ENCODE data around the gene OR4S2.

The OR4S2 gene, protein sequence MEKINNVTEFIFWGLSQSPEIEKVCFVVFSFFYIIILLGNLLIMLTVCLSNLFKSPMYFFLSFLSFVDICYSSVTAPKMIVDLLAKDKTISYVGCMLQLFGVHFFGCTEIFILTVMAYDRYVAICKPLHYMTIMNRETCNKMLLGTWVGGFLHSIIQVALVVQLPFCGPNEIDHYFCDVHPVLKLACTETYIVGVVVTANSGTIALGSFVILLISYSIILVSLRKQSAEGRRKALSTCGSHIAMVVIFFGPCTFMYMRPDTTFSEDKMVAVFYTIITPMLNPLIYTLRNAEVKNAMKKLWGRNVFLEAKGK

DNA sequence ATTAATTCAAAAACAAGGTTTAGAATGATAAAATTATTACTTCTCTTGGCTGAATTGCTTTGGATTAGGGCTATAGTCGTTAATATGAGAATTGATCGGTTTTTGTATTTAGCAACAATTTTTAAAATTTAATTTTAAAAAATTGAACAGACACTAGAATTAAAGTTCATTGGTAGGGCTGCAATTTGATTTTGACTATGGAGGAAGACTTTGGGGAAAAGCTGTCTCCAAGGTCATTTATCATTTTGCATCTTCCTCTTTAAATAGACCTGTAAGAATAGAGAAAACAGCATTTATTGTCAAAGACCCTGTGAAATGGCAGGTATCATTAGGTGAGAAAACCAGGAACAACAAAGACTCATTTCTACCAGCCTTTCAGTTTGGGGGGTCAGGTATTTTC, at the start of gene OR4S2:
TSS of gene OR4S2 (plus strand) at position 301 of the 400 bp plus-strand sequence. CDS start 2,577 bp downstream, outside the sequence.
- no peak for DNase-seq

DNA sequence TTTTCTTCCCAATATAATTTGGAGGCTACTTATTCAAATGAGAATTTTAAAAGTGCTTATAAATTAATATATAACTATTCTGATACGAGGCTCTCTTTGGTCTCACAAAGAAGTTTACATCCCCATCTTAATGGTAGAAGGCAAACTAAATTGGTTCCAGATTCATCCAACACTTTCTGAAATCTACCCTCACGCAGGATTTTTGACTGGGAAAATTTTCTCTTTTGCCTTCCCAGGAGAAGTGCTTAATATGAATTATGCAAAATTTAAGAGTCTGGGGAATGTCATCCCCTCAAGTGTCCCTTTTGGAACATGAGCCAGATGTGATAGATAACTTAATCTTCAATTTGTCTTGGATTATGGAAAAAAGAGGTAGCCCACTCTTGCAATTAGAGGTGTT, 40.6 kb upstream of the OR4S2 start, which contains the start of gene OR4C11:
TSS of gene OR4C11 (minus strand) at position 101 of the 400 bp plus-strand sequence. CDS start 3,272 bp downstream, outside the sequence.
- no peak for DNase-seq

DNA sequence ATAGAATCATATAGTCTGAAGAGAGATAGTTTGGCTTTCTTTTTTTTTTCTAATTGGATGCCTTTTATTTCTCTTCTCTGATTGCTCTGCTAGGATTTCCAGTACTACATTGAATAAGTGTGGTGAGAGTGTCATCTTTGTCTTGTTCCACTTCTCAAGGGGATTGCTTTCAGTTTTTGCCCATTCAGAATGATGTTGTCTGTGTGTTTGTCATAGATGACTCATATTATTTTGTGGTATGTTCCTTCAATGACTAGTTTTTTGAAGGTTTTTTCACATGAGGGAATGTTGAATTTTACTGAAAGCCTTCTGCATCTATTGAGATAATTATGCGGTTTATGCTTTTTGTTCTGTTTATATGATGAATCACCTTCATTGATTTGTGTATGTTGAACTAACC, 23.6 kb upstream of the OR4S2 start:
- DNase-seq: no peak

DNA sequence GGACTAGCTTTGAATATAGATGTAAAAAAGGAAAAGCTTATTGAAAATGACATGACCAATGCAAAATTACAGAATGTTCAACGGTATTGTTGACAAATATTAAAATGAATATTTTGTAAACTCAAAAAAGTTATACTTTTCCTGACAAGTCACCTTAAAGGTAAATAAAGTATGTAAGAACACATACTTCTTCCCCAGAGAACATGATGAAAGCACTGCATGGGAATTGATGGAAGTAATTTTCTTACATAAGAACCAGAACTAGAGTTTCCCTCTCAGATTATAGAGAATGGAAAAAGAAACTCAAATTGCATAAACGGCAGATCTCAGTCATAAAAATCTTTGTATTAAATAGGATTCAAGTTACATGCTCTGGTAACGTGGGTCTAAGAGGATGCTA, 13.3 kb upstream of the OR4S2 start, which contains the start of gene OR4P4:
TSS of gene OR4P4 (plus strand) at position 301 of the 400 bp plus-strand sequence.
- DNase-seq: no peak

DNA sequence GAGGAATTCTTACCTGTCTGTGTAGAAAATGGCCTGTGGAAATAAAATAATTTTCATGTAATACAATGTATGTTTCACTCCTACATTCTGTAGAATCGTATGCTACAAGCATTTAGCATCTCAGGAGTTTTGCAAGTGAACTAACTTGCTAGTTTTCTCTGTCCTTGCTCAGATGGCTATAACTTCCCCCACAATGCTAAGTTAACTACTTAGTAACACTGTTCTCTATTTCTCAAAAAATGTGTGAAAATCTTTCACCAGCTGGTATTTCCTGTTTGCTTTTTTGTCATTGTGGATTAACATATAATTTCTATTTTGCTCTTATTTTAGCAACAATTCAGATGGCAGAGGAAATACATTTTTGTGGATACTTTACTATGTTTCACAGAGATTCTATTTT, 4.4 kb downstream of the OR4S2 start:
- DNase-seq: no peak

DNA sequence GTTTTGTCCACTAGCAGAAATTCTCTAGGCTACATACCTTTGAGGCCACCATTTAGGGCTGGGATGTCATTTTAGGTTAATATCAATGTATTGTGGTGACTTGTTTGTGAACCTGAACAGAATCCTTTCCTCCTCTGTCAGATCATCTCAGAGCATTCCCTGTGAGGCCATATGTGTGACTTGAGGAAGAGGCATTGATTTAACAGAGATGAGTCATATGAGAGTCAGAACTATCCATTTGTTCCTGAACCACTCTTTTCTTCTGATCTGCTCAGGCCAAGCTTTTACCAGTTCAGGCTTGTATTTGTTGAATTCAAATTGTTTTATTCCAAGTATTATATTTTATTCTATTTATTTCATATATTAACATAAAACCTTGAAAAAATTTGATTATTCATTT, 7.0 kb downstream of the OR4S2 start:
- no peak for DNase-seq

DNA sequence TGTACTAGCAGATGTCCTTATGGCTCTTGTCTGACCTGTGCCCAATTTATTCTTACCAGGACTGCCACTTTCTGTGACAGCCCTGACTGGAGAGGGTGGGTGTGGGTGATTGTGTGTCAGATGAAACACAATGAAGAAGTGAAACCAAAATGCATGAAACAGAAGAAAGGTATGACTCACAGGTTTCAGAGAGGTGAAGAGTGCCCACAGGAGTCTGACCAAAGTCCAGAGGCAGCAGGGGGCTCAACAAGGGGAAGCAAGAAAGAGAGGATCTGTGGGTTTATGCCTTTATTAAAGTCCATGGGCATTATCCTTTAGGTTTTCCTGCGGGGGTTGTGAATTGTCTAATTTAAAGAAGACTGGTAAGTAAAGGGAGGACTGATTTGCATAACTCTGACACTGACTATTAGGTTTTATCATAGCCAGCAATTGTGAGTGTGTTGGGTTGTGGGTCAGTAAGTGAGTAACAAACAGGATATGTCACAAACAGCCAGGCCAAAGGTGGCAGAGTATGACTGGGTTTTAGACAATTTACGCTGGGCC, 10.0 kb downstream of the OR4S2 start:
- no peak for DNase-seq

DNA sequence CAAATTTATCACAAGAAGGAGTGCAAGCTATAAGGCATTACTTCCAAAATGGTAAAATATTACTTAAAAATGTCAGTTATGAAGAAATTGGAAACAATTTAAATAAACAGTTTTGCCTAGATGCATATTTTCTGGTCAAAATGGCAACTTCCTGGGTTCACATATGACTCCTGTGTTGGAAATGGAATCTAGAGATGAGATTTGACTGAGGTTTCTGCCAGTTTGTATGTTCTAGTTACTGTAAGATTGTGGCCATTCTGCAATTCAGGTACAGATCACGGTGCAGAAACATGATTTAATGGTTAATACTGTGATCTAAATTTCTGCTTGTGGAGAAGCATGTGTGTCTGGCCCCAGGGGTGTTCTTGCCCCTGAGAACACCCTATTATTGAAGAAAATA, 10.5 kb downstream of the OR4S2 start:
- no peak for DNase-seq

DNA sequence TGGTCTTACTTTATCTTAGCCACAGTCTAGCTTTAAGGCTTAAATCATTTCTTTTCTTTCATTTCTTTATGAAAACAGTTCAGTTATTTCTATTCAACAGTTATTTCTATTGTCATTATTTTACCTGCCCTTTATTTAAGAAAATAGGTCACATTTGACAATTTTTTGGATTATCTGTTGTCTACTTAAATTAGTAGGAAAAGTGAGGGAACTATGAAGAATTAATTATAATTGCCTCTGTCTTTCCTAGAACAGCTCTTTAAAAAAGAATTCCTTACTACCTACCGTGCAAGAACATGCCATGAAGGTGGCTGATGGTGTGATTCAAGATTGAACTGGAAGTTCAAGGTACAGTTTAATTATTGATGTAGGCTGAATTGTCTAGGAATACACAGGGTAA, 13.8 kb downstream of the OR4S2 start, which contains the start of gene OR4C6:
TSS of gene OR4C6 (plus strand) at position 301 of the 400 bp plus-strand sequence. CDS start 2,966 bp downstream, outside the sequence.
- DNase-seq: no peak

DNA sequence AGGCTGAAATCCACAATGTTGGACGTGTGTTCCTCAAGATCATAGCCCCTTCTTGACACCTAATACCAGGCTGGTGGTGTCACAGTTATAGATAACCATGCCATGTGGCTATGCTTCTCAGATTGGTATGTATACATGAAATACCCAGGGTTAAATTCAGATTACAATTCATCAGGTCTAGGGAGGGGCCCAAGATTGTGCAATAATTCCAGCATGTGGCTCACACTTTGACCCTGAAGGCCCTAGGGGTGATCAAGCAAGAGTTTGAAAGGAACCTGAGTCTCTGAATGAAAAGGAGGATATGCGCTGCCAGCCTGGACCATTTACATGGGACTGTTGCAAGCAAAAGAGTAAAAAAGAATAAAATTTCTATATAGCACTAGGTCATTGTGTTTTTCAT, 21.2 kb downstream of the OR4S2 start:
- no peak for DNase-seq

DNA sequence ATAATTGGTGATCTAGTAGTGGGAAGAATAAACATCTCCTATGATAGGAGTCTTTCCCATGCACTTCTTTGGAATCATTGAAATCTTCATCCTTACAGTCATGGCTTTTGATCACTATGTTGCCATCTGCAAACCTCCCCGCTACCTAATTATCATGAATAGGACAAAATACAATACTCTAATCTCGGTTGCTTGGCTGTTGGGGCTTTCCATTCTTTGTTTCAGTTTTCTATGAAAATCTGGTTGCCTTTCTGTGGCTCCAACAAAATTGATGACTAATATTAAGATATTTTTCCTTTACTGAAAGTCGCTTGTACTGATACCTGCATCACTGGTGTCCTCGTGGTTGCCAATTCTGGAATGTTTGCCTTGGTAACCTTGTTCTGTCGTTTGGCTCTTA, 25.7 kb downstream of the OR4S2 start:
- no peak for DNase-seq

DNA sequence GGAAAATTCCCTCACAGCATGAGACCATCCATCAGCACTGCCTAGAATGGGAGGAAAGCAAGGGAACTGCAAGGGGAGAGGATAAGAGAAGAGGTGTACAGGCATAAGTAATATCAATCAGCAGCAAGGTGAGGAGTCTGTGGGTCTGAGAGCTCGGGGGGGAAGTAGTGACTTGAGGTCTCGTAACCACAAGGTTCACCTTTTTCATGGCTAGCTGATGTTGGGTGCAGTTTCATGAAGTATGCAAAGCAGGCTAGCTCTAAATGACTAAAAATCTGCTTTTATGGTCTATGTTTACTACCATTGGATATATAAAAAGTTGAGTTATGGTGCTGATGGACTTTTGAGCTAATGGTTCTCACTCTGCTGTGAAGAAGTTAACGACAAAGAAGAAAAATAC, 49.7 kb downstream of the OR4S2 start:
- no peak for DNase-seq

DNA sequence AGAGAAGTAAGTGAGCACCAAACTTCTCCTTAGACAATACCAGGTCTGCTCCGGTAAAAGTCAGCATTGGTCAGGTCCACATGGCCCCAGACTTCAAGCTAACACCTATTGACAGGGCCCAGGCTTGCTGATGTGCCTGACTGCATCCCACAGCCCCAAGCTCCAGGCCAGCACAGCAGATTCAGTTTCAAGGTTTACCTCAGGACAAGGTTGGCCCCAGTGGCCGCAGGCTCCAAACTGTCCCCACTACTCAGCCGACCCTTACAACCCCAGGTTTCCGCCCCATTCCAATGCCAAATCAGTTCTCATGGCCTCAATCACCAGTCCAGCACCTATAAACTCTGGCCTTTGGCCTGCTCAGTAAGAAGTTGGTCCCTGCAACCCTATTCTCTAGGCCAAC, 53.3 kb downstream of the OR4S2 start:
- DNase-seq: no peak
